GM19023 (cell line): ENCODE results near the gene KRTAP10-3.
"Not testable (repeated sequence)": the region's sequence is repeated elsewhere in the genome, so short reads cannot be mapped to it uniquely, and the experiment has no call there.

Experiments used
- ATAC-seq: cut with Tn5 transposase; IDR thresholded peaks from one replicate; pipeline ENCODE4 v1.9.1; 2021; ENCODE audit warnings: mild to moderate bottlenecking, moderate library complexity; ENCODE audit not compliant: unreplicated experiment

KRTAP10-3 gene

GRCh38 chr21:44572959-44573583 is 14.5 kb upstream of the KRTAP10-3 start:
- no peak for ATAC-seq

- no peak for ATAC-seq
These were observed 13.5 kb upstream of the KRTAP10-3 start for GRCh38 chr21:44571844-44572782.

DNA sequence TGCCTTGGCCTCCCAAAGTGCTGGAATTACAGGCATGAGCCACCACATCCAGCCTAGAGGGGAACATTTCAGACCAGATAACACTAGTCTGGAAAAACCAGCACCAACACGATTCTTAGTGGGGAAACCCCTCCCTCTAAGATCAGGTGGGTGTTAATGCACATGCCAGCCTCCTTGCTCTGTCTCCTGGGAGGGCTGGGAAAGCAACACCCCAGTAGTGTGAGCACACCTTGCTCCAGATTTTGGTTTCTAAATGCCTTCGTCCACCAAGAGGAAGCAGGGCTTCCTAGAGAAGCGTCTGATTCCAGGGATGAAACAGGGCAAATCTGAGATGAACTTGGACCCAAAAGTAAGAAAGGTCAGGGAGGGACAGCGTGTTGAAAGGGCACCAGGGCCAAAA is 12.7 kb upstream of the KRTAP10-3 start:
- no peak for ATAC-seq

DNA sequence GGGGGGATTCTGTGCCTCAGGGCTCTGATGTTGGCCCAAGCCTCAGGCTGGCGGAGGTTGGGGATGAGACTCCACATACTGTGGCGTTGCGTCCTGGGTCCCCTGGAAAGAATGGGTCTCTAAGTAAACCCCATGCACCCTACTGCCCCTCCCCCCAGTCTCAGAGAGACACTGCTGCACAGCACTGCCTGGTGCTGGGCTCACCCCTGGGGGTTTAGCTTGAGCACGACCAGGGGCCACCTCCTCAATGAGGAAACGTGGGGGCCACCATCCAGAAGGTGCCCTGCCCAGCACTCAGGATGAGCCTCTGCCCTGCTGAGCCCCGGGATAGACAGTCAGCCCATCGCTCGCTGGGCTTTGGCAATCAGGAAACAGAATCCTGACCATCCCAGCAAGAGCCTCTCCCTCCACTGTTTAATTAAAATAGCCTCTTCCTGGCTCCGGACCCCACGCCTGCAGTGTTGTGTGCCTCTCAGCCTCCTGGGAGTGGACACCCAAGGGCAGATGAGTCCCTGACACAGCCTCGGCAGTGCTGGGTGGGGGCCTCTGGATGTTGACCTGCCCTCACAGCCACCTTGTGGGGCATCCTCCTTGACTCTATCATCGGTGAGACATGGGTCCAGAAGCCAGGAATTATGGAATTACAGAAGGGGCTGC is 11.4 kb upstream of the KRTAP10-3 start:
- no peak for ATAC-seq

- ATAC-seq: no peak
These were observed 10.3 kb upstream of the KRTAP10-3 start for GRCh38 chr21:44568667-44569556.

GRCh38 chr21:44568261-44568660 is 9.7 kb upstream of the KRTAP10-3 start:
- ATAC-seq: no peak

DNA sequence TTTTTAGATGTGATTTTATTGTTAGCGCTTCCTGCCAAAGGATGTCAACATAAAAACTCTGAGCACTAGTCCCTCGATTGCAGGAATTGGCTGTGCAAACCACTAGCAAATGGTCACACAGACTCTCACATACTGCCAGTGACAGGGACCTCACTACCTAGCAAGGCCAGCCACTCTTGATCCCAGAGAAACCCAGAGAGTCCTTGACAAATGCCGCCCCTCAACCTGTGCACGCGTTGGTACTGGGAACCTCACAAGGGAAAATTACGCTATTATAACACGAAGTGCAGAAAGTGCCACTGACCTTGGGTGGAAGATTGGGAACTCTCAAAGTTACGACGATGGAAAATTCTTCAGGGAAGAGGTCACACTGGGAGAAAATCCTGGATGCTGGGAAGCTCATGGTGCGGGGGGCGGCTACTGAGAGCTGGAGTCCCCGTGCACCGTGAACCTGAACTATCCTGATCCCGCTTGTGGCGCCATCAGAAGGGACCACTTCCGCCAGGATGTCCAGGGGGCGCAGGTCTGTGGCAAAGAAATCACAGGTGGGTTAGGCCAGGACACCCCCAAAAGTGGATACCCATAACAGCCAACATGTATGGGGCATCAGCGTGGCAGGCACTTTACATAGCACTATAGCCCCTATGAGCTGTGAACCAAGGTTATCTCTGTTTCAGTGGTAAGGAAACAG is 9.0 kb upstream of the KRTAP10-3 start:
- ATAC-seq: no peak

- no peak for ATAC-seq
These were observed 7.8 kb upstream of the KRTAP10-3 start for GRCh38 chr21:44566403-44566802.

GRCh38 chr21:44564886-44565598 is 6.4 kb upstream of the KRTAP10-3 start:
- ATAC-seq: no peak

DNA sequence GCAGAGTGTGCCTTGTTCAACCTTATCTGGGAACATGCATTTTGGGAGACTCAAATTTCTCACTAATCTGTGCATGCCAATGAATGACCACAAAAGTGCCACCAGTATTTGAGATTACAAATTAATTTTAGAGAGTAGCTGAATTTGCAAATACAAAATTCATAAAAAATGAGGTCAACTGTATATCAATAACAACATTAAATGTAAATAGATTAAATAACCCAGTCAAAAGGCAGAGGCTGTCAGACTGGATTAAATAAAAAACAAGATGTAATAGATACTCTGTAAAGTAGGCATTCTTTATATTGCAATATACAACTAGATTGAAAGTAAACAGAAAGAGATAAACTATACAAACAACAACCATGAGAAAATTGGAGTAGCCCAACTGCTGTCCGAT is 5.5 kb upstream of the KRTAP10-3 start:
- ATAC-seq: no peak

- ATAC-seq: not testable (repeated sequence)
These were observed 293 bp downstream of the KRTAP10-3 start for GRCh38 chr21:44558329-44558675.

DNA sequence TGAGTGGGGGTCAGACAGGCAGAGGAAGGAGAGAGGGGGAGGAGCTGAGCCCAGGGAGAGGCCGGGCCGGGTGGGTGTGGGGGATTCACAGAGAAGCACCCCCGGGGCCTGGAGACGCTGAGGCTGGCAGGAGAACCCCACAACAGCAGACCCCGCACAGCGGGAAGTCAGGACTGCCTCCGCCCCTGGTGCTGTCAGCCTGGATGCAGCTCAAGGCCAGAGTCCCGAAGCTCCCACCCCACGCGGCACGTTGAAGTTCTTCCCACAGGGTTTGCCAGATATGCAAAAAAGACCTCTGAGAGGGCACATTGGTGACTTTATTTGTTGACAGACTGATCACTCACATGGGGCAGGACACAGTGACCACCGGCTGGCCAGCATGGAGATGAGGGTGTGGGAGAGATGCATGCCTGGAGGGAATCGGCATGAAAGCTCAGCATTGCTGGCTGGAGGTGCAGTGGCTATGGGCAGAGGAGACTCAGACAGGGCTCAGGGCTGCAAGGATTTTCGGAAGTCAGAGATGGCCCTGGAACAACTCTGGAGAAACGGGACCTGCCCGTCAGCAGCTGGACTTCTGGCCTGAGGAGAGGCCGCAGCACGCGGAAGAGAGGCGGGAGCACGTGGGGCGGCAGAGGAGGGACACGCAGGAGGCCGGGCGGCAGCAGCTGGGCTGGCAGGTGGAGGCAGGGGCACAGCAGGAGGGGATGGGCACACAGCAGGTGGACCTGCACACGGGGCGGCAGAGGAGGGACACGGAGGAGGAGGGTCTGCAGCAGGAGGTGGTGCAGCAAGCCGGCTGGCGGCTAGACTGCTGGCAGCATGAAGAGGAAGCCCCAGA is 885 bp downstream of the KRTAP10-3 start:
- ATAC-seq: no peak

DNA sequence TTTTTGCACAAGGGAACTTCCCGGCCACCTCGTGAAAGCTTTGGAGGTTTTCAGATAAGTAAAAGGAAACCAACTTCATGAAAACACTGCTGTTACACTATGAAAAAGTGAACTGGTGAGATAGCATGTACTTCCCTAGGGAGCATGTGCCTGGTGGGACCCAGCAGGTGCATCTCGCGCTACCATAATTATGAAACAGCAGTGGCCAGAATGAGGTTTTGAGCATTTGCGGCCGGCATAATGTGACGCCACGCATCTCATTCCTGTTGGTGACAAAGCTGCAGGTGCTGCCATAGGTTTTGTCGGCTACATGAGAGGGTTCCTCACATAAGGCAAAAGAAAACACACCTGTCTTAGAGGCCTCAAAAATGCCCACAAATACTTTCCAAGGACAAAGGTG is 1.7 kb downstream of the KRTAP10-3 start:
- no peak for ATAC-seq

GRCh38 chr21:44555200-44555875 is 3.3 kb downstream of the KRTAP10-3 start:
- no peak for ATAC-seq

DNA sequence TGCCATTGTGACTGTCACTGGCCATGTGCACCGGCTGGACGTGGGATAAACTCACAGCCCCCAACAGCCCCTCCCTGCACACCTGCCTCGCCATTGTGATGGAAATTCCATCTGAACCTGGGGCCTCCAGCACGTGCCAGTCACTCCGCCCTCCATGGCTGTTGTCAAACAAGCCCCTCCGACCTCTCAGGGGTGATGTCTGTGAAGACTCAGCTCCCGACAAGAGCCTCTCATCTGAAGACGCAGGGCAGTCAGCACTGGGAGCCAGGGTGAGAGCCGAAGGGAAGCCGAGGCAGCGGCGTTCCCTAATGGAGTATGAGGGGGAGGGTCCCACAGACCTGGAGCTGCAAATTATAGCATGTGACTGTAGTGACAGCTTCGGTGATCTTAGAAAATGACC is 5.9 kb downstream of the KRTAP10-3 start:
- no peak for ATAC-seq

- no peak for ATAC-seq
These were observed 6.5 kb downstream of the KRTAP10-3 start for GRCh38 chr21:44552136-44552535.

DNA sequence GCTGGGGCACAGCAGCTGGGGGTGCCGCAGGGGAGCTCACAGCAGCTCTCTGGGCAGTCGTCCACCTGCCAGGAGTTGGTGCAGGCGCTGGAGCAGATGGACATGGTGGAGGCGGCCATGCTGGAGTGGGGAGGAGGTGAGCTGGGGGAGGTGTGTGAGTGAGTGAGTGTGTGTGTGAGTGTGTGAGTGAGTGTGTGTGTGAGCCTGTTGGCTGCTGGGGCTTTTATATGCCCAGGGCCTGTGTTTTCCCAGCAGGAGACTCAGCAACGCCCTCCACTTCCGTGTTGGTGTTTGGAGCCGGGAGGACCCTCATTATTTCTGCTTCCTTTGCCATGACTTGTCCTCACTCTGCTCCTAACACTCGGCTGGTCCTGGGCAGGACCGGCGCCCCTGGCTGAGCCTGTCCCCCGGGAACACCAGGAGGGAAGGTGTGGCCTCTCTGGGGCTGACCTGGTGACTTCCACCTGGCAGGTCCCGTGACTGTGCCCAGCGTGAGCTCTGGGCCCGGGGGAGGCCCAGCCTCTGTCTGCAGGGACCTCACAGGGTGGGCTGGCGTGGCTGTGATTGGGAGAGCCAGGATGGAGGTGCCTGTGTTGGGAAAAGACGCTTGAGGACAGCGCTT is 7.1 kb downstream of the KRTAP10-3 start, which contains the start of gene KRTAP10-2:
KRTAP10-2 (minus strand) TSS at position 166 of the 622 bp plus-strand sequence; CDS start at position 119, 47 bp downstream.
- ATAC-seq: no peak

GRCh38 chr21:44550807-44551206 is 7.8 kb downstream of the KRTAP10-3 start:
- no peak for ATAC-seq
